Mesothelial cell of epicardium (in vitro differentiated cells): ENCODE results near the gene SCTR. TPM values are rescaled to one million over a fixed set of nuclear protein-coding genes. Genes with fewer than 3 reads are reported as not detected.

Source experiments
- DNase-seq, 2 experiments: peaks; one replicate each; pipeline ENCODE4 v3.0.0; 2021; ENCODE audit warnings: low spot score in 2 of 2; ENCODE audit not compliant: unreplicated experiment in 2 of 2
- H3K27ac Mint-ChIP-seq: 2 replicates; pipeline ENCODE4 v1.8.0; 2021; ENCODE audit warnings: mixed read lengths
- H3K27me3 Mint-ChIP-seq: 2 replicates; pipeline ENCODE4 v1.8.0; 2021; ENCODE audit warnings: low read depth, mixed read lengths
- H3K36me3 Mint-ChIP-seq: 2 replicates; pipeline ENCODE4 v1.8.0; 2021; ENCODE audit warnings: mixed read lengths
- H3K4me1 Mint-ChIP-seq: 2 replicates; pipeline ENCODE4 v1.8.0; 2021; ENCODE audit warnings: mixed read lengths
- H3K4me3 Mint-ChIP-seq: 2 replicates; pipeline ENCODE4 v1.8.0; 2021; ENCODE audit warnings: mild to moderate bottlenecking, moderate library complexity, mixed read lengths
- H3K9me3 Mint-ChIP-seq: 2 replicates; pipeline ENCODE4 v1.8.0; 2021; ENCODE audit warnings: mixed read lengths
- total RNA-seq: library from RNA; stranded (reverse); gene quantifications from 3 replicates; pipeline ENCODE4 v1.2.1, GENCODE V29; 2021
- TF ChIP-seq, protein P1 (sequence below): fragments of 200-600 bp; sonication (generic); IDR thresholded peaks from one replicate; pipeline ENCODE4 v1.5.0; 2021; ENCODE audit warnings: antibody characterized with exemption; ENCODE audit not compliant: unreplicated experiment

SCTR gene
- total RNA-seq, 1 donor from 2014 or later, result 1.3 TPM

DNA sequence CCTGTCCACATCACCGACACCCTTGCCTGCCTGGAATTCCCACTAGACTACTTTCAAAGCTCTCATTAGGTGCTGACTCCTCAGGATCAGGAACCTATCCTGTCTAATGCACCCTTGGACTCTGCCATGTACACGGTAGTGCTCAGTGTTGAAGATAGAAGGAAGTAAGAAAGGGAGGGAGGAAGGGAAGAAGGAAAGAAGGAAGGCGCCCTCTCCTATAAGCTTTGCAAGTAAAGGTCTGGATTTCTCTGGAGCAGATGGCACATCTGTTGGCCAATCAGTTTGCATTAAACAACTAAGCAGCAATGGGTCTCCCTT is 45.3 kb downstream of the SCTR start:
- H3K4me3 Mint-ChIP-seq, result no peak overlapping the region
- DNase-seq, result peak in 1 of 2 experiments; percentile 21
- TF ChIP-seq, protein P1, sequence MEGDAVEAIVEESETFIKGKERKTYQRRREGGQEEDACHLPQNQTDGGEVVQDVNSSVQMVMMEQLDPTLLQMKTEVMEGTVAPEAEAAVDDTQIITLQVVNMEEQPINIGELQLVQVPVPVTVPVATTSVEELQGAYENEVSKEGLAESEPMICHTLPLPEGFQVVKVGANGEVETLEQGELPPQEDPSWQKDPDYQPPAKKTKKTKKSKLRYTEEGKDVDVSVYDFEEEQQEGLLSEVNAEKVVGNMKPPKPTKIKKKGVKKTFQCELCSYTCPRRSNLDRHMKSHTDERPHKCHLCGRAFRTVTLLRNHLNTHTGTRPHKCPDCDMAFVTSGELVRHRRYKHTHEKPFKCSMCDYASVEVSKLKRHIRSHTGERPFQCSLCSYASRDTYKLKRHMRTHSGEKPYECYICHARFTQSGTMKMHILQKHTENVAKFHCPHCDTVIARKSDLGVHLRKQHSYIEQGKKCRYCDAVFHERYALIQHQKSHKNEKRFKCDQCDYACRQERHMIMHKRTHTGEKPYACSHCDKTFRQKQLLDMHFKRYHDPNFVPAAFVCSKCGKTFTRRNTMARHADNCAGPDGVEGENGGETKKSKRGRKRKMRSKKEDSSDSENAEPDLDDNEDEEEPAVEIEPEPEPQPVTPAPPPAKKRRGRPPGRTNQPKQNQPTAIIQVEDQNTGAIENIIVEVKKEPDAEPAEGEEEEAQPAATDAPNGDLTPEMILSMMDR, result no peak
- H3K27me3 Mint-ChIP-seq, result peaks cover 5% of the 10 kb centered on the region
- H3K36me3 Mint-ChIP-seq, result no peaks in the 10 kb centered on the region
- peaks cover 12% of the 10 kb centered on the region for H3K4me1 Mint-ChIP-seq
- H3K27ac Mint-ChIP-seq, result no peak overlapping the region
- no peaks in the 10 kb centered on the region for H3K9me3 Mint-ChIP-seq

DNA sequence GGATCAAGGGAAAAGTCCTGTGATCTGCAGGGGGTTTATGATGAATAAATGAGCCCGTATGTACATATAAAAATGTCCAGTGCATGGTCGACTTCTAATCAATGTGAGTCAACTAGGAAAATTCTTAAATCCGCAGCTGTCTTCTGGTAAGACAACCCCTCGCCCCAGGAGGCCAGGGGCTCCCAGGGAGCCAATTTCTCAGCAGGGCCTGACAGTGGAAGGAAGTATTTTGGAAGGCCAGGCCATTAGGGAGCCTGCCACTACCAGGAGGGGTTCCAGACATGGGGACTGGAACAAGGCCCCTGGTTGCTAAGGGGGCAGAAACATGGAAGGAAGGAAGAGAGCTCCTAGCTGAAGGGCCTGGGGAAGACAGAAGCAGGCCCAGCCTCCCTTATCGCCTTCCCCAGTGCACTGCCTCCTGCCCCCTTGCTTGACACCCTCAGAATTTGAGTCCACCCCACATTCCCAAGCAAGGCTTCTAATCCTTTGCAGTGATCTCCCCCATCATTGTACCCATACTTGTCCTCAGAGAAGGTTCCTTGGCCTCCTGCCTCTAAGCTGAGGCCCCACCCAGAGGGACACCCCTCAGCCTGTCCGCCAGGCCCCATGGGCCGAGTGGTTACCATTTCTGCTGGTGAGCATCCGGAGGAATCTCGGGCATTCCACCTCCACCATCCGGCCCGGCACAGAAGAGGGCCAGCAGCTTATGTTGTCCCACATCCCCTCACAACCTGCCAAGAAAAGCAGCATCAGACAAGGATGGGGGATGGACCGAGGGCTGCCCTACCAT is 45.9 kb downstream of the SCTR start:
- H3K4me3 Mint-ChIP-seq, result no peak overlapping the region
- H3K27me3 Mint-ChIP-seq, result peaks cover 5% of the 10 kb centered on the region
- peak in 1 of 2 experiments; percentile 19 for DNase-seq
- no peaks in the 10 kb centered on the region for H3K36me3 Mint-ChIP-seq
- no peaks in the 10 kb centered on the region for H3K9me3 Mint-ChIP-seq
- TF ChIP-seq, protein P1, result no peak
- no peak overlapping the region for H3K27ac Mint-ChIP-seq
- H3K4me1 Mint-ChIP-seq, result peaks cover 12% of the 10 kb centered on the region

DNA sequence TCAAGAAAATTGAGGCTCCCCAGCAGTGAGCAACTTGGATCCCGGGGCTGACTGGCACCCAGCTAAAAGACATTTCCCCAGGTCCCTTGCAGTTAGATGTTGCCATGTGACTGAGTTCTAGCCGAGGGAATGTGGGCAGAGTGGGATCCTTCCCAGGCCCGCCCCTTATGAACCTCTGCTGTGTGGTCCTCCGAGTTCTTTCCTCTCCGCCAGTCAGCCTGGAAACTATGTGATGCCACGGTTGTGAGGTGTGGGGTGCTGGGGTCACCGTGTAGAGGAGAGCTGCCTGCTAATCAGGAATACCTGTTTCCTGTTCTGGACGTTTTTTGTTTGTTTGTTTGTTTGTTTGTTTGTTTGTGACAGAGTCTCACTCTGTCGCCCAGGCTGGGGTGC is 47.2 kb downstream of the SCTR start:
- H3K4me1 Mint-ChIP-seq, result peaks cover 10% of the 10 kb centered on the region
- H3K27ac Mint-ChIP-seq, result no peak overlapping the region
- peaks cover 5% of the 10 kb centered on the region for H3K27me3 Mint-ChIP-seq
- peak in 1 of 2 experiments; percentile 31 for DNase-seq
- no peaks in the 10 kb centered on the region for H3K36me3 Mint-ChIP-seq
- no peaks in the 10 kb centered on the region for H3K9me3 Mint-ChIP-seq
- no peak overlapping the region for H3K4me3 Mint-ChIP-seq
- TF ChIP-seq, protein P1, result no peak

DNA sequence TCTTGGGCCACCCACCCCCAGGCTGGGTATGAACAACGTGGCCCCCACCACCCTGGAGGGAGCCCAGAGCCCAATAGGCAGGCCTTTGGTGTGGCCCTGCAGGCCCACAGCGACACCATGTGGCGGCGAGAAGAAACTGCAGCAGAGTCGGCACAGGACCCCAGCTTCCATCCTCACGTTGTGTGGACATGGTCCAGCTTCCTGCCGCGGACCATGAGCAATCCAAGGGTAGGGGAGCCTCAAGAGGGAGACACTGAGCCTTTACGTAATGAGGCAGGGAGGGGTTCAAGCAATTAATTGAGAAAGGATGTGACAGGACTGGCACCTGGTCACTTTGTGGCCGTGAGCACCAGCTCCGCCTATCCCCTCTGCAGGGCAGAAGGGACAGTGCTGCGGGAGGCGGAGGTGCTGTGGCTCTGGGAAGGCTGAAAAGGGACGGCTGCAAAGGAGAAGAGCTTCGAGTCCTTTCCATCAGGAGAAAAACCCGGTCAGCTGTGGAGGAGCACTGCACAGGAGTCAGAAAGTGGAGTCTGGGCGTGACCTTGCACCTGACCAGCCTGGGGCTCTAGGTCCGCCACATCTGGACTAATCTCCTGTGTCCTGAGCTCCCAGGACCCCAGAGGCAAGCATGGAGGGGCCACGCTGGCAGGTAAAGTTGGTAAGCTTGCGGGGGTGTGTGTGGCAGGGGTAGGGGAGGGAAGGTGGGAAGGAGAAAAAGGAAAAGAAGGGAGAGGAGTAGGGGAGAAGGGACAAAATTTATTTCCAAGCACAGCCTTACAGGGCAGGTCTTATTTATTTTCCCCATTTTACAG is 47.8 kb downstream of the SCTR start:
- peaks cover 10% of the 10 kb centered on the region for H3K4me1 Mint-ChIP-seq
- H3K27me3 Mint-ChIP-seq, result peaks cover 5% of the 10 kb centered on the region
- H3K36me3 Mint-ChIP-seq, result no peaks in the 10 kb centered on the region
- H3K4me3 Mint-ChIP-seq, result no peak overlapping the region
- peak in 1 of 2 experiments; percentile 69 for DNase-seq
- TF ChIP-seq, protein P1, result peak; percentile 93
- H3K9me3 Mint-ChIP-seq, result no peaks in the 10 kb centered on the region
- no peak overlapping the region for H3K27ac Mint-ChIP-seq

DNA sequence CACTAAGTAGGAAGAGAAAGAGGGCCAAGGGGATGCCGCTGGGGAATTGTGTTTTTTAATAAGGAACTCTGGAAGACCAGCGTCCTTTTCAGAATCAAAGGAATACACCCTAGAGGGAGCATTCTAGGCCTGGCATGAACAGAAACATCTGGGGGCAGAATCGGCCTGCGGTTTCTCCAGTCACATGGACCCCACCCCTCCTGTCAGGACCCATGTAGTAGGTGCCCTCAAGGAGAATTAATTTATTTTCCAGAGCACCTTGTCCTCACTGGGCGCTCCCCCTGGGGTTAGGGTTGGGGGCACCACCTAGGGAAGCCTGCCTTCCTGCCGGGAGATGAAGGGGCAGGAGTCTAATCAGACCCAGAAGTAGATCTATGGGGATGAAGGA is 48.4 kb downstream of the SCTR start:
- Mint-ChIP-seq H3K4me1 (peaks cover 9% of the 10 kb centered on the region), H3K27me3 (peaks cover 5% of the 10 kb centered on the region), H3K9me3 (no peaks in the 10 kb centered on the region), H3K27ac (no peak overlapping the region), H3K4me3 (no peak overlapping the region), H3K36me3 (no peaks in the 10 kb centered on the region)
- no peak for DNase-seq
- TF ChIP-seq, protein P1, result no peak
